Endothelial cell of umbilical vein (primary cell): ENCODE data around the gene BLID. TPM values are rescaled to one million over a fixed set of nuclear protein-coding genes. Genes with fewer than 3 reads are reported as not detected.

Experiments used
- BruUV-seq: library from RNA; stranded (reverse); fragments of 400-500 nt; replicated peaks from 2 replicates; lab custom pipeline; 2021; lab: Mats Ljungman, UMichigan
- CTCF ChIA-PET: fragments of 300-600, 350-600 bp; sonication (Branson Sonifier 250); formaldehyde crosslinking; loops from one replicate; lab custom pipeline; 2021; ENCODE audit warnings: antibody characterized with exemption, inconsistent platforms; lab: Charles Lee
- POLR2A ChIA-PET: fragments of 300-600, 350-600 bp; sonication (Branson Sonifier 250); formaldehyde crosslinking; loops from one replicate; lab custom pipeline; 2021; ENCODE audit warnings: antibody characterized with exemption, inconsistent platforms; lab: Charles Lee
- DNase-seq: peaks from one replicate; pipeline ENCODE4 v3.0.0-alpha.2; 2011; ENCODE audit warnings: low read depth, low spot score
- FAIRE-seq: peaks from 2 replicates; lab custom pipeline; 2011; peaks lifted over from hg19 to GRCh38; lab: Jason Lieb, UNC
- H2AFZ ChIP-seq: 2 replicates; pipeline ENCODE4 v1.6.0; 2012; ENCODE audit warnings: low read depth, low read length, control low read depth, inconsistent platforms
- H3K27ac ChIP-seq: 2 replicates; pipeline ENCODE4 v1.5.1; 2011; ENCODE audit warnings: low read depth, mild to moderate bottlenecking, control low read depth, low read length, moderate library complexity; ENCODE audit not compliant: insufficient read depth
- H3K27me3 ChIP-seq, 2 experiments: 2 replicates each; pipeline versions ENCODE4 v1.6.0 to v1.6.1; 2011; ENCODE audit warnings: low read length in 2 of 2, mixed read lengths in 1 of 2; ENCODE audit not compliant: control insufficient read depth in 2 of 2, insufficient read depth in 2 of 2
- H3K36me3 ChIP-seq, 2 experiments: 2 replicates in 1 of 2; 3 replicates in 1 of 2; pipeline ENCODE4 v1.5.1; 2011; ENCODE audit warnings: low read length in 2 of 2, mild to moderate bottlenecking in 1 of 2, moderate library complexity in 1 of 2; ENCODE audit not compliant: control insufficient read depth in 2 of 2, insufficient read depth in 2 of 2; ENCODE audit errors: extremely low read depth in 1 of 2
- H3K4me1 ChIP-seq: 3 replicates; pipeline ENCODE4 v1.5.1; 2011; ENCODE audit warnings: mild to moderate bottlenecking, low read length; ENCODE audit not compliant: control insufficient read depth, insufficient read depth; ENCODE audit errors: extremely low read depth
- H3K4me2 ChIP-seq: 2 replicates; pipeline ENCODE4 v1.6.1; 2011; ENCODE audit warnings: low read length, control low read depth, mixed read lengths; ENCODE audit not compliant: insufficient read depth
- H3K4me3 ChIP-seq, 3 experiments: fragments of 200-600 bp in 1 of 3; sonication (generic), shearing (Covaris generic) in 1 of 3; replicated peaks in 1 of 3; 2 replicates each; pipeline ENCODE4 v1.5.1; 2011 to 2016; ENCODE audit warnings: control low read depth in 3 of 3, low read length in 3 of 3, mild to moderate bottlenecking in 2 of 3, inconsistent platforms in 1 of 3, low read depth in 1 of 3, moderate library complexity in 1 of 3; ENCODE audit not compliant: insufficient read depth in 1 of 3
- H3K79me2 ChIP-seq: 2 replicates; pipeline ENCODE4 v1.6.0; 2012; ENCODE audit warnings: low read length, inconsistent platforms; ENCODE audit not compliant: control insufficient read depth, insufficient read depth
- H3K9ac ChIP-seq: replicated peaks from 2 replicates; pipeline ENCODE3; 2011; ENCODE audit warnings: low read length, control low read depth; ENCODE audit not compliant: insufficient read depth; ENCODE audit errors: extremely low read depth
- H3K9me1 ChIP-seq: replicated peaks from 3 replicates; pipeline ENCODE4 v1.6.0; 2011; ENCODE audit warnings: mild to moderate bottlenecking, low read length; ENCODE audit not compliant: control insufficient read depth, insufficient read depth; ENCODE audit errors: extremely low read depth
- H3K9me3 ChIP-seq: replicated peaks from 2 replicates; pipeline ENCODE4 v1.5.1; 2012; ENCODE audit warnings: low read length, inconsistent platforms; ENCODE audit not compliant: control insufficient read depth, insufficient read depth
- H4K20me1 ChIP-seq: replicated peaks from 2 replicates; pipeline ENCODE3; 2011; ENCODE audit warnings: mild to moderate bottlenecking, low read length; ENCODE audit not compliant: control insufficient read depth, insufficient read depth; ENCODE audit errors: extremely low read depth
- CTCF ChIP-seq, 2 donors: IDR thresholded peaks; 1 replicate in 1 of 2; 2 replicates in 1 of 2; pipeline ENCODE4 v1.5.1; 2011; ENCODE audit warnings: low read length in 2 of 2, mild to moderate bottlenecking in 2 of 2, moderate library complexity in 2 of 2, control low read depth in 1 of 2, inconsistent platforms in 1 of 2, low read depth in 1 of 2; ENCODE audit not compliant: insufficient read depth in 1 of 2; ENCODE audit errors: extremely low read depth in 1 of 2
- EZH2 ChIP-seq: IDR thresholded peaks from 2 replicates; pipeline ENCODE4 v1.6.1; 2012; ENCODE audit warnings: borderline replicate concordance, low read depth, mild to moderate bottlenecking, moderate library complexity, low read length, inconsistent platforms; ENCODE audit not compliant: severe bottlenecking
- FOS ChIP-seq: IDR thresholded peaks from 2 replicates; pipeline ENCODE4 v1.6.1; 2011; ENCODE audit warnings: mild to moderate bottlenecking, low read length, moderate library complexity, borderline replicate concordance; ENCODE audit not compliant: insufficient read depth
- GATA2 ChIP-seq: IDR thresholded peaks from 2 replicates; pipeline ENCODE4 v1.7.0; 2011; ENCODE audit warnings: low read depth, mild to moderate bottlenecking, moderate library complexity, mixed read lengths, low read length; ENCODE audit not compliant: insufficient read length, insufficient read depth
- JUN ChIP-seq: IDR thresholded peaks from 2 replicates; pipeline ENCODE4 v1.6.1; 2011; ENCODE audit warnings: borderline replicate concordance, low read depth; ENCODE audit not compliant: insufficient read length, insufficient read depth
- MAX ChIP-seq: IDR thresholded peaks from 2 replicates; pipeline ENCODE4 v1.6.1; 2011; ENCODE audit not compliant: insufficient read depth, insufficient read length
- MYC ChIP-seq: IDR thresholded peaks from one replicate; pipeline ENCODE4 v1.6.1; 2011; ENCODE audit warnings: mild to moderate bottlenecking, low read depth, low read length
- POLR2A ChIP-seq: IDR thresholded peaks from 2 replicates; pipeline ENCODE4 v1.6.1; 2012; ENCODE audit warnings: low read depth, mild to moderate bottlenecking, control low read depth, low read length
- POLR2AphosphoS5 ChIP-seq: IDR thresholded peaks from 2 replicates; pipeline ENCODE4 v1.6.1; 2012; ENCODE audit warnings: low read depth, mild to moderate bottlenecking, control low read depth, low read length, moderate library complexity; ENCODE audit not compliant: insufficient read depth
- dilution Hi-C: fragments of 300-500 bp; cut with MboI; formaldehyde crosslinking; loops from one replicate; pipeline ENCODE4 v1.15.0; 2019; ENCODE audit warnings: low sequenced_read_pairs; ENCODE audit not compliant: extremely low pct_ligation_motif_present
- intact Hi-C: fragments of 100-400 bp; cut with micrococcal nuclease; formaldehyde crosslinking; loops from one replicate; pipeline ENCODE4 v1.10.0; 2022
- polyA plus RNA-seq, 4 experiments: library from polyadenylated mRNA; depleted of rRNA in 3 of 4; stranded (reverse) in 3 of 4; unstranded in 1 of 4; fragments of >200 nt; gene quantifications; 2 replicates each; pipeline versions ENCODE4 v1.2.1 to v1.2.3, GENCODE V29; 2011 to 2012; ENCODE audit warnings: missing spikeins in 1 of 4
- total RNA-seq: library from RNA; stranded (reverse); gene quantifications from 2 replicates; pipeline ENCODE4 v1.2.3, GENCODE V29; 2021

Gene BLID
- total and polyA plus RNA-seq, 2 donors (not counting 3 experiments of a cell fraction or from before 2014, with no cell fraction given): 0.12 to 3.5 TPM

- dilution Hi-C loops (no loop called here), intact Hi-C loops (no loop called here)
- TF ChIP-seq JUN: no peak
- no peak for TF ChIP-seq MYC
- no peak for TF ChIP-seq EZH2
- no peak for TF ChIP-seq CTCF (IDR thresholded peaks at IDR 0.05; ENCODE audit: extremely low read depth in 1 of 2, insufficient read depth in 1 of 2, low read depth in 1 of 2, low read length in 2 of 2)
- Histone ChIP-seq H3K36me3 (no peaks in the 10 kb centered on the region), H4K20me1 (no peaks in the 10 kb centered on the region), H3K4me3 (no peak overlapping the region), H3K79me2 (no peaks in the 10 kb centered on the region), H3K9me3 (no peaks in the 10 kb centered on the region), H3K9me1 (no peaks in the 10 kb centered on the region), H3K27ac (no peak overlapping the region), H3K4me1 (peaks cover 10% of the 10 kb centered on the region), H3K4me2 (no peak overlapping the region), H3K27me3 (no peaks in the 10 kb centered on the region), H2AFZ (no peak overlapping the region), H3K9ac (no peak overlapping the region)
- POLR2A ChIA-PET: no interaction called here
- no peak for FAIRE-seq
- CTCF ChIA-PET: no interaction called here
- no TSS peak for BruUV-seq
- no peak for DNase-seq
Measured at GRCh38 chr11:122081073-122081472, 34.9 kb downstream of the BLID start.

- H4K20me1 ChIP-seq: no peaks in the 10 kb centered on the region
- TF ChIP-seq EZH2: no peak
- TF ChIP-seq MYC: no peak
- no peak for TF ChIP-seq POLR2A
- TF ChIP-seq JUN: no peak
- no peak for TF ChIP-seq GATA2
- TF ChIP-seq CTCF (IDR thresholded peaks at IDR 0.05; ENCODE audit: extremely low read depth in 1 of 2, insufficient read depth in 1 of 2, low read depth in 1 of 2, low read length in 2 of 2): no peak
- TF ChIP-seq MAX: no peak
- TF ChIP-seq POLR2AphosphoS5: no peak
- no peak for TF ChIP-seq FOS
- H3K4me3 ChIP-seq: no peak overlapping the region
- H3K4me2 ChIP-seq: no peak overlapping the region
- no peak overlapping the region for H2AFZ ChIP-seq
- H3K9ac ChIP-seq: no peak overlapping the region
- ChIA-PET POLR2A (no interaction called here), CTCF (interaction anchor here (1.1 kb wide), 1 partner anchor 125 kb away, joined by 4 read pairs; no protein-coding TSS in a partner anchor)
- H3K36me3 ChIP-seq: no peaks in the 10 kb centered on the region
- H3K27ac ChIP-seq: no peak overlapping the region
- no peaks in the 10 kb centered on the region for H3K79me2 ChIP-seq
- no peaks in the 10 kb centered on the region for H3K9me1 ChIP-seq
- no peaks in the 10 kb centered on the region for H3K27me3 ChIP-seq
- FAIRE-seq (no peak), DNase-seq (no peak)
- no peaks in the 10 kb centered on the region for H3K4me1 ChIP-seq
- dilution Hi-C loops: no loop called here
- intact Hi-C loops: no loop called here
- no TSS peak for BruUV-seq
- H3K9me3 ChIP-seq: no peaks in the 10 kb centered on the region
Measured at GRCh38 chr11:122077459-122077858, 38.6 kb downstream of the BLID start.
